ENCODE data around the gene AMIGO3. TPM values are rescaled to one million over a fixed set of nuclear protein-coding genes. Genes with fewer than 3 reads are reported as not detected.

The AMIGO3 gene
- total RNA-seq, 1 donor from 2014 or later: 0.35 TPM

DNA sequence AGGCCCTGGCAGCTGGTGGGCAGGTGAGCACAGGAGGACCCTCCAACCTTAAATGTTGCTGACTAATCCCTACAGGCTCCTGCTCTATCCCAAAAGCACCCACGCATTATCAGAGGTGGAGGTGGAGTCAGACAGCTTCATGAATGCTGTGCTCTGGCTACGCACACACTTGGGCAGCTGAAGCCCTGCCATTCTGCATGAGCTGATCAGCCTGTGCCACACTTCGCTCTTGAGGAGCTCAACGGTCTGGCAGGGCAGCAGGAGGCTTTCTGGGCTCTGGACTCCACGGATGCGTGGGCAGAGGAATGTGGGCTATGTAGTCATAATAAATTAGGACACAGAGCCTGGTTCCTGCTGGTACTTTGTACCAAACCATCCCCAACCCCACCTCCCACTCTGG, 36.3 kb downstream of the AMIGO3 start:
- Mint-ChIP-seq H3K27ac (ENCODE audit: unreplicated experiment) (no peak overlapping the region), H3K36me3 (ENCODE audit: low read depth) (peaks cover 17% of the 10 kb centered on the region), H3K4me1 (ENCODE audit: low read depth) (peaks cover 4% of the 10 kb centered on the region), H3K4me3 (ENCODE audit: unreplicated experiment) (no peak overlapping the region), H3K27me3 (ENCODE audit: low read depth) (no peaks in the 10 kb centered on the region), H3K9me3 (ENCODE audit: low read depth) (no peaks in the 10 kb centered on the region)
- no peak for DNase-seq (ENCODE audit: low spot score)
- TF ChIP-seq, protein P1, sequence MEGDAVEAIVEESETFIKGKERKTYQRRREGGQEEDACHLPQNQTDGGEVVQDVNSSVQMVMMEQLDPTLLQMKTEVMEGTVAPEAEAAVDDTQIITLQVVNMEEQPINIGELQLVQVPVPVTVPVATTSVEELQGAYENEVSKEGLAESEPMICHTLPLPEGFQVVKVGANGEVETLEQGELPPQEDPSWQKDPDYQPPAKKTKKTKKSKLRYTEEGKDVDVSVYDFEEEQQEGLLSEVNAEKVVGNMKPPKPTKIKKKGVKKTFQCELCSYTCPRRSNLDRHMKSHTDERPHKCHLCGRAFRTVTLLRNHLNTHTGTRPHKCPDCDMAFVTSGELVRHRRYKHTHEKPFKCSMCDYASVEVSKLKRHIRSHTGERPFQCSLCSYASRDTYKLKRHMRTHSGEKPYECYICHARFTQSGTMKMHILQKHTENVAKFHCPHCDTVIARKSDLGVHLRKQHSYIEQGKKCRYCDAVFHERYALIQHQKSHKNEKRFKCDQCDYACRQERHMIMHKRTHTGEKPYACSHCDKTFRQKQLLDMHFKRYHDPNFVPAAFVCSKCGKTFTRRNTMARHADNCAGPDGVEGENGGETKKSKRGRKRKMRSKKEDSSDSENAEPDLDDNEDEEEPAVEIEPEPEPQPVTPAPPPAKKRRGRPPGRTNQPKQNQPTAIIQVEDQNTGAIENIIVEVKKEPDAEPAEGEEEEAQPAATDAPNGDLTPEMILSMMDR (IDR thresholded peaks at IDR 0.05): no peak

DNA sequence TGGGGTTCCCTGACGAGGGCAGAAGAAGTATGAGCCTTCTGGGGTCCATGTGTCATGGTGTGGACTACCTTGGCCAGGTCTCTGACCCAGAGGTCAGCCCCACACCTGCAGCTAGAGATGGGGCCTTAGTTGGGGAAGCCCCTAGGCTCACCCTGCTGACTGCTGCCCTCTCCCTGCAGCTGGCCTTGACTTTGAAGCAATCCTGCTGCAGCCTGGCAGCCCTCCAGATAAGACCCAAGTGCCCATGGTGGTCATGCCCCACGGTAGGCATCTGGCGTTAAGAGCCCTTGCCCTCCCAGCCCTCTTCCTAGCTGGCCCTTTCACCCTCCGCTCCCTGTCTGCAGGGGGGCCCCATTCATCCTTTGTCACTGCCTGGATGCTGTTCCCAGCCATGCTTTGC, 37.9 kb downstream of the AMIGO3 start:
- H3K27me3 Mint-ChIP-seq (ENCODE audit: low read depth): no peaks in the 10 kb centered on the region
- H3K36me3 Mint-ChIP-seq (ENCODE audit: low read depth): peaks cover 19% of the 10 kb centered on the region
- peaks cover 4% of the 10 kb centered on the region for H3K4me1 Mint-ChIP-seq (ENCODE audit: low read depth)
- no peaks in the 10 kb centered on the region for H3K9me3 Mint-ChIP-seq (ENCODE audit: low read depth)
- H3K4me3 Mint-ChIP-seq (ENCODE audit: unreplicated experiment): no peak overlapping the region
- no peak overlapping the region for H3K27ac Mint-ChIP-seq (ENCODE audit: unreplicated experiment)
- no peak for DNase-seq (ENCODE audit: low spot score)
- TF ChIP-seq, protein P1 (IDR thresholded peaks at IDR 0.05): no peak

DNA sequence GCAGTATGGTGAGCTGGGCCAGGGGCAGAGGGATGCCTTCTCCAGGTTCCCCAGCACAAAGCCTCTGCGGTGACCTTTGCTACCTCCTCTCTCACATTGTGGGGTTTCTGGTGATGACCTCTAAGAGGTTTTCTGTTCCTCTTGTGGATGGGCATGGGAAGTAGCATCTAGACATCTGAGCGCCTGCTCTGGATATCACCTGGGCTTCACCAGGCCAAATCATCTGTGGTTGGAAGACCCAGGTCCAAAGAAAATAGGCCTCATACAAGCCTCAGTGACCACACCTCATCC, 38.3 kb downstream of the AMIGO3 start:
- TF ChIP-seq, protein P1 (IDR thresholded peaks at IDR 0.05): no peak
- Mint-ChIP-seq H3K4me3 (ENCODE audit: unreplicated experiment) (no peak overlapping the region), H3K4me1 (ENCODE audit: low read depth) (peaks cover 4% of the 10 kb centered on the region), H3K27ac (ENCODE audit: unreplicated experiment) (no peak overlapping the region), H3K9me3 (ENCODE audit: low read depth) (no peaks in the 10 kb centered on the region), H3K27me3 (ENCODE audit: low read depth) (no peaks in the 10 kb centered on the region), H3K36me3 (ENCODE audit: low read depth) (peaks cover 20% of the 10 kb centered on the region)
- DNase-seq (ENCODE audit: low spot score): no peak

DNA sequence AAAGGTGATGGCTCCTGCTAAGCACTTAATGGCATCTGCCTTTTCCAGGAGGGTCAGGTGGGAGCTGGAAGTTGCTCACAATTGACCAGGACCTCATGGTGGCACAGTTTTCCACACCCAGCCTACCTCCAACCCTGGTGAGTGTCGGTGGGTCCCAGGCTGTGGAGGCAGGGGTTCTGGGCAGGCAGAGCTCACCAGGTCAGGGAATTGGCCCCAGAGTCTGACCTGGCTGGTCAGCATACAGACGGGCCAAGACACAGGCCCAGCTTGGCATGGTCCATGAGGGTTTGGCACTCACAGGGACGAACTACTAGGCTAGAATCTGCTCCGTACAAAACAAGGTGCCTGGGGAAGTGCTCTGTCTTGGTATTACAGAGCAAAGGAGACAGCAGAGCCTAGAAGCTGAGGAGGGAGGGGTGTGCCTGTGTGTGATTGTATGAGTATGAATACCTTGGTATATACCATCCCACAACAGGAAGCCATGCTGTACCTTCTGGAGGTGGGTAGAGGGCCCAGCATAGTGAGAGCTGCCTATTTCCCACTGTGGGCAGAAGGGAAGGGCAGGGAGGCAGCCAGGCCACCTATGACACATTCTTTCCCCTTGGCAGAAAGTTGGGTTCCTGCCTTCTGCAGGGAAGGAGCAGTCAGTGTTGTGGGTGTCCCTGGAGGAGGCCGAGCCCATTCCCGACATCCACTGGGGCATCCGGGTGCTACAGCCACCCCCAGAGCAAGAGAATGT, 38.8 kb downstream of the AMIGO3 start:
- H3K4me3 Mint-ChIP-seq (ENCODE audit: unreplicated experiment): no peak overlapping the region
- no peaks in the 10 kb centered on the region for H3K9me3 Mint-ChIP-seq (ENCODE audit: low read depth)
- TF ChIP-seq, protein P1 (IDR thresholded peaks at IDR 0.05): no peak
- peaks cover 4% of the 10 kb centered on the region for H3K4me1 Mint-ChIP-seq (ENCODE audit: low read depth)
- DNase-seq (ENCODE audit: low spot score): no peak
- no peak overlapping the region for H3K27ac Mint-ChIP-seq (ENCODE audit: unreplicated experiment)
- H3K36me3 Mint-ChIP-seq (ENCODE audit: low read depth): peaks cover 21% of the 10 kb centered on the region
- H3K27me3 Mint-ChIP-seq (ENCODE audit: low read depth): no peaks in the 10 kb centered on the region

DNA sequence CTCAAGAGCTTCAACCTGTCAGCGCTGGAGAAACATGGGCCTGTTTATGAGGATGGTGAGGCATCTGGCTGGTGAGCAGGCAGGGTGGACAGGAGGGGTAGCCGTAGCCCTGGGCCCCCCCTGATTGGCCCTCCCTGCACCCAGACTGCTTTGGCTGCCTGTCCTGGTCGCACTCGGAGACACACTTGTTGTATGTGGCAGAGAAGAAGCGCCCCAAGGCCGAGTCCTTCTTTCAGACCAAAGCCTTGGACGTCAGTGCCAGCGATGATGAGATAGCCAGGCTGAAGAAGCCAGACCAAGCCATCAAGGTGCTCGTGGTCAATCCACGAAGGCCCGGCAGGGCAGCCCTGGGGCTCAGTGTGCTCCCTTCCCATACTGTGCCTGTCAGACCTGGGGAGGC, 43.6 kb downstream of the AMIGO3 start:
- Mint-ChIP-seq H3K36me3 (ENCODE audit: low read depth) (peaks cover 13% of the 10 kb centered on the region), H3K27me3 (ENCODE audit: low read depth) (no peaks in the 10 kb centered on the region), H3K9me3 (ENCODE audit: low read depth) (no peaks in the 10 kb centered on the region), H3K4me3 (ENCODE audit: unreplicated experiment) (no peak overlapping the region), H3K4me1 (ENCODE audit: low read depth) (peaks cover 16% of the 10 kb centered on the region), H3K27ac (ENCODE audit: unreplicated experiment) (no peak overlapping the region)
- DNase-seq (ENCODE audit: low spot score): no peak
- TF ChIP-seq, protein P1 (IDR thresholded peaks at IDR 0.05): no peak

Measured in chondrocyte (in vitro differentiated cells).